ENCODE data around the gene P2RY6.

P2RY6 gene

DNA sequence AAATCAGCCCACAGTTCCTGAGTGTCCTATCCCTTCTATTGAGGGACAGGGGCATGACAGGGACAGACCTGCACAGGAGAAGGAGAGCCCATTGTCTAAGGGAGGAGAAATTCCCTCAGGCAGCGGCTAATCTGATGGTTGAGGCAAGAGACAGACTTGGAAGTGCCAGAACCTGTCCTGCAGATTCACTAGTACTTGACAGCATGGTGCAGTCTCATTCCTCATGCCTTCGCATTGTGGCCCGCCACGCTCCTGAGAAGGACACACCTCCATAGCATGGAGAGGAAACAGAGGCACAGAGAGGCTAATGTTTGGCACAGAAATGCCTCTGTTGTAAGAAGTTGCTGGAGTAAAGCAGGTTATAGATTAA, 3.2 kb downstream of the P2RY6 start:
- TF ChIP-seq POLR2A (IDR thresholded peaks at IDR 0.05; ENCODE audit: extremely low read depth, insufficient read length) (no peak), MAX (IDR thresholded peaks at IDR 0.05; ENCODE audit: low read depth, low read length) (no peak), MYC (IDR thresholded peaks at IDR 0.05; ENCODE audit: low read depth, low read length) (no peak), CTCF (IDR thresholded peaks at IDR 0.05; ENCODE audit: low read depth, low read length) (no peak)
- DNase-seq (ENCODE audit: low read depth): no peak
- H3K4me3 ChIP-seq (ENCODE audit: low read depth, low read length): no peak overlapping the region

GRCh38 chr11:73277467-73277866, 5.3 kb downstream of the P2RY6 start:
- TF ChIP-seq POLR2A (IDR thresholded peaks at IDR 0.05; ENCODE audit: extremely low read depth, insufficient read length): no peak
- TF ChIP-seq CTCF (IDR thresholded peaks at IDR 0.05; ENCODE audit: low read depth, low read length): no peak
- TF ChIP-seq MAX (IDR thresholded peaks at IDR 0.05; ENCODE audit: low read depth, low read length): no peak
- TF ChIP-seq MYC (IDR thresholded peaks at IDR 0.05; ENCODE audit: low read depth, low read length): no peak
- no peak overlapping the region for H3K4me3 ChIP-seq (ENCODE audit: low read depth, low read length)
- no peak for DNase-seq (ENCODE audit: low read depth)

DNA sequence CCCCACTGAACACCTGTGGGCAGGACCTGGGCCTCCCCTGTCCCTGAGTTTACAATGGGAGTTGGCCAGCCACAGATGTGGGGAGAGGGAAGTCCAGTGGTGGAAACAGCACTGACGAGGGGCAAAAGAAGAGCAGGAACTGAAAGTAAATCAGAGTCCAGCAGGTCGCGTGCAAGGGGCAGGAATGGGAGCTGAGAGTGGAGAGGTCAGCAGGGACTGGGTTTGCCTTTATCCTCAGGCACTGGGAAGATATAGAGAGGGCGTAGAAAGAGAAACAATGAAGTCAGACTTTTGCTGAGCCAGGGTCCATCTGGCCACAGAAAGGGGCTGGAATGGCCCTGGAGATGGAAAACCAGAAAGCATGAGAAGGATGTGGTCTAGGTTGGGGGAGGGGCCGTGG, 8.5 kb downstream of the P2RY6 start:
- H3K4me3 ChIP-seq (ENCODE audit: low read depth, low read length): no peak overlapping the region
- TF ChIP-seq POLR2A (IDR thresholded peaks at IDR 0.05; ENCODE audit: extremely low read depth, insufficient read length) (no peak), MYC (IDR thresholded peaks at IDR 0.05; ENCODE audit: low read depth, low read length) (no peak), CTCF (IDR thresholded peaks at IDR 0.05; ENCODE audit: low read depth, low read length) (no peak)
- no peak for DNase-seq (ENCODE audit: low read depth)

DNA sequence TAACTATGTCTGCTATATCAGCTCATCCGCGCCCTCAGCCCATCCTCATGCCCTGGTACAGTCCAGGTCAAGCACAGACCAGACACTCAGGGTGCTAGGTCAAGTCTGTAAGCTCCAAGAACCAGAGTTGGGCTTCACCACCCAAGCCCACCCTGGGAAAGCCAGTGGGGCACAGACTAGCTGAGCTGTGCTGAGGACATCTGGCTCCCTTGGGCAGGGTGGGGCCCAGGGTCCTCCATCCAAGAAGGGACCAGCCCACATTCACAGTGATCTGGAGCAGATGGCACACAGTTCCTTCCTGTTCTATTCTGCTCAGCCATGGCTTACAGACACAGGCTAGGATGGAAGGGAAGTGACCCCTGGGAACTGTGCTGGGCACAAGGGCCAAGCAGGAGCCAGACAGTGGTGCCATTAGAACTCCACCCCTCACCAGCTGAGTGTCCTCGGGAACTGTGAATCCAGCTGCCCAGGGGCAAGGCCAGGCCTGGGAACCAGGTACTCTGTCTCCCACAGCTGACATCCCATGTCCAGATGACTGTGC, 9.1 kb downstream of the P2RY6 start:
- DNase-seq (ENCODE audit: low read depth): no peak
- TF ChIP-seq CTCF (IDR thresholded peaks at IDR 0.05; ENCODE audit: low read depth, low read length) (no peak), POLR2A (IDR thresholded peaks at IDR 0.05; ENCODE audit: extremely low read depth, insufficient read length) (no peak), MAX (IDR thresholded peaks at IDR 0.05; ENCODE audit: low read depth, low read length) (no peak), MYC (IDR thresholded peaks at IDR 0.05; ENCODE audit: low read depth, low read length) (no peak)
- H3K4me3 ChIP-seq (ENCODE audit: low read depth, low read length): no peak overlapping the region

GRCh38 chr11:73281796-73282660, 9.9 kb downstream of the P2RY6 start:
- no peak overlapping the region for H3K4me3 ChIP-seq (ENCODE audit: low read depth, low read length)
- DNase-seq (ENCODE audit: low read depth): peak; percentile 61
- TF ChIP-seq CTCF (IDR thresholded peaks at IDR 0.05; ENCODE audit: low read depth, low read length): no peak
- no peak for TF ChIP-seq POLR2A (IDR thresholded peaks at IDR 0.05; ENCODE audit: extremely low read depth, insufficient read length)
- no peak for TF ChIP-seq MAX (IDR thresholded peaks at IDR 0.05; ENCODE audit: low read depth, low read length)
- no peak for TF ChIP-seq MYC (IDR thresholded peaks at IDR 0.05; ENCODE audit: low read depth, low read length)
